ENCODE measurements around the gene TMCO6.
A peak's percentile ranks its signal among the peaks of the same experiment; 100 is the strongest.
"Not testable (repeated sequence)": the region's sequence is repeated elsewhere in the genome, so short reads cannot be mapped to it uniquely, and the experiment has no call there.

Gene TMCO6

GRCh38 chr5:140639148-140639981, at the start of gene TMCO6:
Gene TMCO6, plus strand, starts transcription at chr5:140639451. Its CDS starts 77 bp downstream, at chr5:140639528.
- DNase-seq (ENCODE audit: low read depth) = peak; percentile 95

- DNase-seq (ENCODE audit: low read depth) = no peak
These were observed 48.4 kb upstream of the TMCO6 start for GRCh38 chr5:140590861-140591260.

- DNase-seq (ENCODE audit: low read depth) = no peak
These were observed 47.4 kb upstream of the TMCO6 start for GRCh38 chr5:140591747-140592372.

GRCh38 chr5:140593070-140593469, 46.2 kb upstream of the TMCO6 start:
- DNase-seq (ENCODE audit: low read depth) = not testable (repeated sequence)

- DNase-seq (ENCODE audit: low read depth) = no peak
These were observed 45.1 kb upstream of the TMCO6 start for GRCh38 chr5:140594169-140594568.

- no peak for DNase-seq (ENCODE audit: low read depth)
These were observed 43.5 kb upstream of the TMCO6 start for GRCh38 chr5:140595538-140596300.

- no peak for DNase-seq (ENCODE audit: low read depth)
These were observed 42.9 kb upstream of the TMCO6 start for GRCh38 chr5:140596321-140596741.

GRCh38 chr5:140598836-140599235, 40.4 kb upstream of the TMCO6 start:
- DNase-seq (ENCODE audit: low read depth) = no peak

- DNase-seq (ENCODE audit: low read depth) = no peak
These were observed 39.2 kb upstream of the TMCO6 start for GRCh38 chr5:140600096-140600495.

- no peak for DNase-seq (ENCODE audit: low read depth)
These were observed 37.1 kb upstream of the TMCO6 start for GRCh38 chr5:140602147-140602546.

- DNase-seq (ENCODE audit: low read depth) = not testable (repeated sequence)
These were observed 35.9 kb upstream of the TMCO6 start for GRCh38 chr5:140603446-140603698.

GRCh38 chr5:140603734-140604133, 35.5 kb upstream of the TMCO6 start:
- no peak for DNase-seq (ENCODE audit: low read depth)

GRCh38 chr5:140605879-140606278, 33.4 kb upstream of the TMCO6 start:
- DNase-seq (ENCODE audit: low read depth) = no peak

- DNase-seq (ENCODE audit: low read depth) = no peak
These were observed 32.2 kb upstream of the TMCO6 start for GRCh38 chr5:140607031-140607430.

GRCh38 chr5:140608722-140609121, 30.5 kb upstream of the TMCO6 start:
- no peak for DNase-seq (ENCODE audit: low read depth)

- DNase-seq (ENCODE audit: low read depth) = no peak
These were observed 30.1 kb upstream of the TMCO6 start for GRCh38 chr5:140609126-140609525.

- no peak for DNase-seq (ENCODE audit: low read depth)
These were observed 28.2 kb upstream of the TMCO6 start for GRCh38 chr5:140611020-140611521.

GRCh38 chr5:140622301-140622700, 16.9 kb upstream of the TMCO6 start:
- no peak for DNase-seq (ENCODE audit: low read depth)

GRCh38 chr5:140623061-140623460, 16.2 kb upstream of the TMCO6 start:
- not testable (repeated sequence) for DNase-seq (ENCODE audit: low read depth)

GRCh38 chr5:140624886-140625285, 14.4 kb upstream of the TMCO6 start:
- DNase-seq (ENCODE audit: low read depth) = not testable (repeated sequence)

- DNase-seq (ENCODE audit: low read depth) = no peak
These were observed 11.3 kb upstream of the TMCO6 start for GRCh38 chr5:140627972-140628371.

- no peak for DNase-seq (ENCODE audit: low read depth)
These were observed 10.5 kb upstream of the TMCO6 start for GRCh38 chr5:140628711-140629110.

All from T-helper 22 cell (primary cell).